HG02588 (cell line): Measurements from ENCODE around the gene CYB5B.

Experiments used
- ATAC-seq: cut with Tn5 transposase; IDR thresholded peaks from one replicate; pipeline ENCODE4 v1.9.1; 2021; ENCODE audit warnings: mild to moderate bottlenecking, moderate library complexity; ENCODE audit not compliant: unreplicated experiment

CYB5B gene

GRCh38 chr16:69483611-69484010 is 59.2 kb downstream of the CYB5B start:
- no peak for ATAC-seq

- no peak for ATAC-seq
Measured at GRCh38 chr16:69485361-69485760, 60.9 kb downstream of the CYB5B start.

DNA sequence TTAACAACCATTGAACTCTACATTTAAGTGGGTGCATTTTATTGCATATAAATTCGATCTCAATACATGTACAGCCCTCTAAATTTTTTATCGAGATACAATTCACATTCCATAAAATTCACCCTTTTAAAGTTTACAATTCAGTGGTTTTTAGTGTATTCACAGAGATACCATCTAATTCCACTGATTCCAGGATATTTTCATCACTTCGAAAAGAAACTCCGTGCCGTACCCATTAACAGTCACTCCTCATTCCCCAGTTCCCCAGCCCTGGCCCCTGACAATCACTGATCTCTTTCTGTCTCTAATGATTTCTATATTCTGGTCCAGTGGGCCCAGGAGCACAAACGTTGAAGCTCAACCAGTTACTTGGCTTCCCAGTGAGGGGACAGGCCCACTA is 61.4 kb downstream of the CYB5B start:
- no peak for ATAC-seq

DNA sequence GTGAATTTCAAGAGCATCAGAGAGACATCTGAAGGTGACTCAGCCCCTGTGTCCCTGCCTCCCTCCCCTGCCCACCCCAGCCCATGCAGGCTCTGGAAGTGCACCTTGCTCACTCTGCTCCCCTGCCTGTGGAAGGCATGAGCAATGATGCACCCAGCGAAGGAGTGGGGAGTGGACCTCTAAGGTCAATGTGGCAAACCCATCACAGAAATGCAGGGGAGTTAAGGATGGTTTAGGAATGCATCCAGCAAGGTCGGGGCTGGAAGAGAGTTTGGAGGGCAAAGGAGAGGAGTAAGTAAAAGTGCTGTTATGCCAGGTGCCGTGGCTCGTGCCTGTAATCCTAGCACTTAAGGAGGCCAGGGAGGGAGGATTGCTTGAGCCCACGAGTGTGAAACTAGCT is 61.9 kb downstream of the CYB5B start:
- no peak for ATAC-seq

GRCh38 chr16:69486724-69487123 is 62.3 kb downstream of the CYB5B start:
- no peak for ATAC-seq

GRCh38 chr16:69490707-69491324 is 66.4 kb downstream of the CYB5B start:
- ATAC-seq: no peak

GRCh38 chr16:69494991-69495392 is 70.6 kb downstream of the CYB5B start:
- ATAC-seq: no peak

- ATAC-seq: no peak
Measured at GRCh38 chr16:69495821-69496220, 71.4 kb downstream of the CYB5B start.

DNA sequence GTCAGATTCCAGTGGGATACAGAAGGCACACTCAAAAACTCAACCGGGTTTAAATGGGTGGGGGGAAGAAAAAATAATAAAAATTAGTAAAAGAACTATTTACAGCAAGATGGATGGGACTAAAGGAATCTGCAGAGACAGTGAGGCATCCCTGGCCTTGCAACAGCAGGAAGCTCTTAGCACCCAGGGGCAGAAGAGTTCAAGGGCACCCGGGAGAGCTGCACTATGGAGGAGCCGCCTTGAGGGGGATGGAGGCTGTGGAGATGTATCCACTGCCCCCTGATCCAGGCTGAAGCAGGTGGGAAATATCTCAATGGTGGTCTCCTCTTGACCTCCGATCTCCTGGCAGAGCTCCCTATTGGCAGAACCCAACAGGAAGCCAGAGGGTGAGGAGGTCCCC is 72.0 kb downstream of the CYB5B start:
- ATAC-seq: no peak

- ATAC-seq: no peak
Measured at GRCh38 chr16:69496896-69497295, 72.5 kb downstream of the CYB5B start.

GRCh38 chr16:69497876-69498596 is 73.6 kb downstream of the CYB5B start:
- no peak for ATAC-seq

DNA sequence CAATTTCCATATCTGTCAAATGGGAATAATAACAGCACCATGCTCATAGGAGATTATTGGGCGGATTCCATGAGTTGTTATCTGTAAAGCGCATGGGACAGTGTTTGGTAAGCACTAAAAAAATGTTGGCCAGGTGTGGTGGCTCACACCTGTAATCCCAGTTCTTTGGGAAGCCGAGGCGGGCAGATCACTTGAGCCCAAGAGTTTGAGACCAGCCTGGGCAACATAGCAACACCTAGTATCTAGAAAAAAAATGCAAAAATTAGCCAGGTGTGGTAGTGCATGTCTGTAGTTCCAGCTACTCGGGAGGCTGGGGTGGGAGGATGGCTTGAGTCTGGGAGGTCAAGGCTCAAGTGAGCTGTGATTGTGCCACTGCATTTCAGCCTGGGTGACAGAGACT is 74.5 kb downstream of the CYB5B start:
- no peak for ATAC-seq

GRCh38 chr16:69499541-69500230 is 75.3 kb downstream of the CYB5B start:
- no peak for ATAC-seq

GRCh38 chr16:69500496-69500895 is 76.1 kb downstream of the CYB5B start:
- no peak for ATAC-seq

DNA sequence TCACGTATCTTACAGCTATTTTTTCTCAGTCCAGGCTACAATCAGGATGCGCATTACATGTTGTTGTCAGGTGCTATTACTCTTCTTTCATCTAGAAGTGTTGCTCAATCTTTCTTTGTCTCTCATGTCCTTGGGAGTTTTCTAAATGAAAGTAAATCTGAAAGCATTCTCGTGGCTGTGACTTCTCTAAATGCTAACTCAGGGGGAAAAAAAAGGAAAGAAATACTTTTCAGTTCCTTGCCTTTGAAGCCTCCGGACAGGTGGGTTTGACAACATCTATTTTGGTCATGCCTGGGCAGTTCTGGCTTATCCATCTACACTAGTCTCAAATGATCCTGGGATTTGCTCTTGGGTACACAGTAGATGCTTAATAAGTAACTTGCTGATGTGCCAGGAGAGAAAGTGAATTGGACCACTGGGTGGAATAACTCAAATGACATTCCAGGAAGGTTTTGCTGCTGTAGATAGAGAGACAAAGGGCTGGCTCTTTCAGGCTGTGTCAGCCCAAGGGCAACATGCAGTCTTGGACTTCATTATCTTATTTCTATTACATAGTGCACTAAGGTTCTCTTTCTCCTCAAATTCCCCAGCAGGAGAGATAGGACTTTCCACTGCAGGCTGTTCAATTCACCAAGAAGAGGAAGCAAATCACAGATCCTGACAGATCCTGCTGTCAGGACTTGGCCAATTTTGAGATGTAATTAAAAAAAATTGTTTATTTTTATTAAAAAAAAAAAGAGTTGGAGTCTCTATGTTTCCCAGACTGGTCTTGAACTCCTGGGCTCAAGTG is 77.7 kb downstream of the CYB5B start:
- ATAC-seq: no peak

DNA sequence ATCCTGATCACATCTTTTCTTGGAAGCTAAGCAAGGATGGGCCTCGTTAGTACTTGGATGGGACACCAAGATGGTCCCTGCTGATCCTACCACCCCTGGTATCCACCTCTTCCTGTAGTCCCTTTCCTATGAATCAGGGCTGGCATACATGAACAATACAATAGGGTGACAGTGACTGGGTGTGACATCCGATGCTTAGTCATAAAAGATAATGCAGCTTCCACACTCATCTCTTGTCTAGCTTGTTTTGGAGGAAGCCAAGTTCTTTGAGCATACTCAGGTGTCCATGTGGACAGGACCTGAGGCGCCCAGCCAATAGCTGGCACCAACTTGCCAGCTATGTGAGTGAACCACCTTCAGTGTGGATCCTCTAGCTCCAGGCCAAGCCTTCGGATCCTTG is 78.8 kb downstream of the CYB5B start:
- no peak for ATAC-seq

GRCh38 chr16:69508033-69508755 is 83.8 kb downstream of the CYB5B start:
- ATAC-seq: no peak

DNA sequence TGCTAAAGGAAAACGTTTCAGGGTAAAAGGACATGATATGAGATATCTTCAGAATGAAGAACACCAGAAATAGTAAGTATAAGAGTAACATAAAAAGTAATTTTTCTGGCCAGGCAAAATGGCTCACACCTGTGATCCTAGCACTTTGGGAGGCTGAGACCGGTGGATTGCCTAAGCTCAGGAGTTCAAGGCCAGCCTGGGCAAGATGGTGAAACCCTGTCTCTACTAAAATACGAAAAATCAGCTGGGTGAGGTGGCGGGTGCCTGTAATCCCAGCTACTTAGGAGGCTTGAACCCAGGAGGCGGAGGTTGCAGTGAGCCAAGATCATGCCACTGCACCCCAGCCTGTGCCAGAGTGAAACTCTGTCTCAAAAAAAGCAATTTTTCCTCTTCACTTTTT is 84.7 kb downstream of the CYB5B start:
- no peak for ATAC-seq

DNA sequence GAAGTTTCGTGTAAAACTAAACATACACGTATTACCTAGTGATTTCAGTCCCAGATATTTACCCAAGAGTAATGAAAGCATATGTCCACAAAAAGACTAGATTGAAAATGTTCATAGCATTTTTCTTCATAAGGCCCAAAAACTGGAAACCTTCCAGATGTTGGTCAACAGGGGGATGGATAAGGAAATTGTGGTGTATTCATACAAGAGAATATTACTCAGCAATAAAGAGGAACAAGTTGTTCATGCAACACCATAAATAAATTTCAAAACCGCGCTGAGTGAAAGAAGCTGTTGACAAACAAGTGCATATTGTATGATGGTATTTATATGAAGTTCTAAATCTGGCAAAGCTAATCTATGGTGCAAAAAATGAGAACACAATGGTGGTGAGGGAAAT is 87.2 kb downstream of the CYB5B start:
- ATAC-seq: no peak

- no peak for ATAC-seq
Measured at GRCh38 chr16:69513180-69513966, 89.0 kb downstream of the CYB5B start.
